GM18505 (cell line): ENCODE measurements around the gene PTPRN2.
"Not testable (repeated sequence)": the region's sequence is repeated elsewhere in the genome, so short reads cannot be mapped to it uniquely, and the experiment has no call there.

Source experiments
- ATAC-seq: cut with Tn5 transposase; IDR thresholded peaks from one replicate; pipeline ENCODE4 v1.9.1; 2021; ENCODE audit not compliant: unreplicated experiment
- POLR2A ChIP-seq: IDR thresholded peaks from 4 replicates; pipeline ENCODE4 v1.6.1; 2011; ENCODE audit warnings: borderline replicate concordance; ENCODE audit not compliant: insufficient read depth, insufficient read length; ENCODE audit errors: extremely low read depth

Gene PTPRN2

GRCh38 chr7:158343936-158344455, 243.6 kb downstream of the PTPRN2 start:
- no peak for ATAC-seq
- no peak for TF ChIP-seq POLR2A

- TF ChIP-seq POLR2A: no peak
These were observed 244.1 kb downstream of the PTPRN2 start for GRCh38 chr7:158343526-158343925.

GRCh38 chr7:158341097-158341496, 246.5 kb downstream of the PTPRN2 start:
- ATAC-seq: not testable (repeated sequence)

More at GRCh38 chr7:158343526-158343925, 244.1 kb downstream of the PTPRN2 start:
- ATAC-seq: no peak

- ATAC-seq: not testable (repeated sequence)
These were observed 250.7 kb downstream of the PTPRN2 start for GRCh38 chr7:158336952-158337351.

GRCh38 chr7:158332516-158332915, 255.1 kb downstream of the PTPRN2 start:
- ATAC-seq: not testable (repeated sequence)

GRCh38 chr7:158331826-158332450, 255.7 kb downstream of the PTPRN2 start:
- not testable (repeated sequence) for ATAC-seq

GRCh38 chr7:158329686-158330085, 257.9 kb downstream of the PTPRN2 start:
- ATAC-seq: no peak
- TF ChIP-seq POLR2A: no peak

- no peak for TF ChIP-seq POLR2A
- no peak for ATAC-seq
These were observed 258.5 kb downstream of the PTPRN2 start for GRCh38 chr7:158329014-158329610.

- no peak for ATAC-seq
- TF ChIP-seq POLR2A: no peak
These were observed 259.1 kb downstream of the PTPRN2 start for GRCh38 chr7:158328376-158329013.

GRCh38 chr7:158327571-158328180, 259.9 kb downstream of the PTPRN2 start:
- no peak for ATAC-seq

GRCh38 chr7:158327012-158327411, 260.6 kb downstream of the PTPRN2 start:
- no peak for ATAC-seq
- no peak for TF ChIP-seq POLR2A

More at GRCh38 chr7:158327571-158328180, 259.9 kb downstream of the PTPRN2 start:
- no peak for TF ChIP-seq POLR2A

GRCh38 chr7:158325530-158326381, 261.9 kb downstream of the PTPRN2 start:
- no peak for TF ChIP-seq POLR2A
- no peak for ATAC-seq
